Measurements from ENCODE around the gene WDR59.

The WDR59 gene

GRCh38 chr16:74841904-74842303, 143.0 kb downstream of the WDR59 start:
- TF ChIP-seq CTCF (IDR thresholded peaks at IDR 0.05; ENCODE audit: insufficient read depth, missing control alignments) = no peak
- FAIRE-seq (no peak), DNase-seq (ENCODE audit: insufficient read length, low spot score) (no peak)

GRCh38 chr16:74841469-74841868, 143.5 kb downstream of the WDR59 start:
- TF ChIP-seq CTCF (IDR thresholded peaks at IDR 0.05; ENCODE audit: insufficient read depth, missing control alignments) = no peak
- DNase-seq (ENCODE audit: insufficient read length, low spot score) = no peak
- FAIRE-seq = no peak

- no peak for TF ChIP-seq CTCF (IDR thresholded peaks at IDR 0.05; ENCODE audit: insufficient read depth, missing control alignments)
- no peak for FAIRE-seq
- DNase-seq (ENCODE audit: insufficient read length, low spot score) = no peak
These were observed 147.9 kb downstream of the WDR59 start for GRCh38 chr16:74837056-74837455.

- DNase-seq (ENCODE audit: insufficient read length, low spot score) (no peak), FAIRE-seq (no peak)
- no peak for TF ChIP-seq CTCF (IDR thresholded peaks at IDR 0.05; ENCODE audit: insufficient read depth, missing control alignments)
These were observed 148.7 kb downstream of the WDR59 start for GRCh38 chr16:74836111-74836671.

GRCh38 chr16:74832228-74832627, 152.7 kb downstream of the WDR59 start:
- TF ChIP-seq CTCF (IDR thresholded peaks at IDR 0.05; ENCODE audit: insufficient read depth, missing control alignments) = no peak
- DNase-seq (ENCODE audit: insufficient read length, low spot score) (no peak), FAIRE-seq (no peak)

GRCh38 chr16:74831467-74831866, 153.5 kb downstream of the WDR59 start:
- FAIRE-seq = no peak
- no peak for TF ChIP-seq CTCF (IDR thresholded peaks at IDR 0.05; ENCODE audit: insufficient read depth, missing control alignments)
- no peak for DNase-seq (ENCODE audit: insufficient read length, low spot score)

GRCh38 chr16:74830648-74831047, 154.3 kb downstream of the WDR59 start:
- no peak for TF ChIP-seq CTCF (IDR thresholded peaks at IDR 0.05; ENCODE audit: insufficient read depth, missing control alignments)
- DNase-seq (ENCODE audit: insufficient read length, low spot score) (peak; percentile 47), FAIRE-seq (no peak)

All from D721Med (cell line).